Left ventricle myocardium inferior (tissue), 1 donor: ENCODE measurements around the gene MEGF9. TPM values are rescaled to one million over a fixed set of nuclear protein-coding genes. Genes with fewer than 3 reads are reported as not detected.

Experiments
- DNase-seq: peaks from one replicate; pipeline ENCODE4 v3.0.0-alpha.2; 2020
- H3K27ac ChIP-seq: fragments of 200-600 bp; replicated peaks from 2 replicates; pipeline ENCODE4 v1.8.0; 2021
- H3K27me3 ChIP-seq: fragments of 200-600 bp; 2 replicates; pipeline ENCODE4 v1.8.0; 2021; ENCODE audit warnings: low read depth
- H3K36me3 ChIP-seq: fragments of 200-600 bp; 2 replicates; pipeline ENCODE4 v1.8.0; 2021
- H3K4me1 ChIP-seq: fragments of 200-600 bp; 2 replicates; pipeline ENCODE4 v1.8.0; 2021
- H3K4me3 ChIP-seq: fragments of 200-600 bp; 2 replicates; pipeline ENCODE4 v1.8.0; 2021; ENCODE audit warnings: mild to moderate bottlenecking, moderate library complexity
- H3K9me3 ChIP-seq: fragments of 200-600 bp; replicated peaks from 2 replicates; pipeline ENCODE4 v1.8.0; 2021
- CTCF ChIP-seq: fragments of 200-600 bp; IDR thresholded peaks from 2 replicates; pipeline ENCODE4 v1.8.0; 2021; ENCODE audit warnings: antibody characterized with exemption, mild to moderate bottlenecking, borderline replicate concordance
- intact Hi-C: fragments of 100-400 bp; cut with micrococcal nuclease; formaldehyde crosslinking; loops from one replicate; pipeline ENCODE4 v1.11.0; 2022
- total RNA-seq: library from RNA; stranded (reverse); fragmentation: NEBNext Ultra II Directional; extraction: Animal tissue kit (Norgen Biotek cat#: 25700); gene quantifications from one replicate; pipeline ENCODE4 v1.2.1, GENCODE V29; 2021
- donor health status: DM: no; HTN: yes; CAD: no; lungs with severe emphysema.

Gene MEGF9
- total RNA-seq, 1 donor from 2014 or later, result 5.1 TPM

GRCh38 chr9:120720404-120720803 is 6.1 kb upstream of the MEGF9 start:
- peaks cover 17% of the 10 kb centered on the region for H3K4me1 ChIP-seq
- no peak overlapping the region for H3K27ac ChIP-seq
- H3K27me3 ChIP-seq, result no peaks in the 10 kb centered on the region
- H3K4me3 ChIP-seq, result no peak overlapping the region
- no peaks in the 10 kb centered on the region for H3K9me3 ChIP-seq
- no peak for TF ChIP-seq CTCF
- DNase-seq, result no peak
- intact Hi-C loops, result no loop called here
- H3K36me3 ChIP-seq, result no peaks in the 10 kb centered on the region

- intact Hi-C loops, result no loop called here
- Histone ChIP-seq H3K36me3 (no peaks in the 10 kb centered on the region), H3K27me3 (no peaks in the 10 kb centered on the region), H3K4me1 (peaks cover 28% of the 10 kb centered on the region), H3K27ac (no peak overlapping the region), H3K9me3 (no peaks in the 10 kb centered on the region), H3K4me3 (no peak overlapping the region)
- no peak for TF ChIP-seq CTCF
- no peak for DNase-seq
Measured at GRCh38 chr9:120718316-120718715, 4.0 kb upstream of the MEGF9 start.

GRCh38 chr9:120717176-120717575 is 2.9 kb upstream of the MEGF9 start:
- Histone ChIP-seq H3K27ac (no peak overlapping the region), H3K27me3 (no peaks in the 10 kb centered on the region), H3K4me1 (peaks cover 37% of the 10 kb centered on the region), H3K9me3 (no peaks in the 10 kb centered on the region), H3K36me3 (no peaks in the 10 kb centered on the region), H3K4me3 (no peak overlapping the region)
- TF ChIP-seq CTCF, result no peak
- intact Hi-C loops, result no loop called here
- no peak for DNase-seq

GRCh38 chr9:120716483-120716882 is 2.2 kb upstream of the MEGF9 start:
- H3K27me3 ChIP-seq, result no peaks in the 10 kb centered on the region
- no peaks in the 10 kb centered on the region for H3K9me3 ChIP-seq
- H3K36me3 ChIP-seq, result no peaks in the 10 kb centered on the region
- intact Hi-C loops, result no loop called here
- no peak for TF ChIP-seq CTCF
- no peak overlapping the region for H3K27ac ChIP-seq
- H3K4me1 ChIP-seq, result peaks cover 44% of the 10 kb centered on the region
- no peak for DNase-seq
- H3K4me3 ChIP-seq, result no peak overlapping the region

GRCh38 chr9:120715389-120715924 is 1.2 kb upstream of the MEGF9 start:
- peak; percentile 37 for DNase-seq
- peaks cover 52% of the 10 kb centered on the region for H3K4me1 ChIP-seq
- peak overlapping the region; percentile 86 for H3K4me3 ChIP-seq
- H3K27me3 ChIP-seq, result no peaks in the 10 kb centered on the region
- no peaks in the 10 kb centered on the region for H3K36me3 ChIP-seq
- no peak for TF ChIP-seq CTCF
- H3K27ac ChIP-seq, result peak overlapping the region; percentile 84
- H3K9me3 ChIP-seq, result no peaks in the 10 kb centered on the region
- intact Hi-C loops, result no loop called here
